ENCODE measurements around the gene MAP3K5.

MAP3K5 gene

DNA sequence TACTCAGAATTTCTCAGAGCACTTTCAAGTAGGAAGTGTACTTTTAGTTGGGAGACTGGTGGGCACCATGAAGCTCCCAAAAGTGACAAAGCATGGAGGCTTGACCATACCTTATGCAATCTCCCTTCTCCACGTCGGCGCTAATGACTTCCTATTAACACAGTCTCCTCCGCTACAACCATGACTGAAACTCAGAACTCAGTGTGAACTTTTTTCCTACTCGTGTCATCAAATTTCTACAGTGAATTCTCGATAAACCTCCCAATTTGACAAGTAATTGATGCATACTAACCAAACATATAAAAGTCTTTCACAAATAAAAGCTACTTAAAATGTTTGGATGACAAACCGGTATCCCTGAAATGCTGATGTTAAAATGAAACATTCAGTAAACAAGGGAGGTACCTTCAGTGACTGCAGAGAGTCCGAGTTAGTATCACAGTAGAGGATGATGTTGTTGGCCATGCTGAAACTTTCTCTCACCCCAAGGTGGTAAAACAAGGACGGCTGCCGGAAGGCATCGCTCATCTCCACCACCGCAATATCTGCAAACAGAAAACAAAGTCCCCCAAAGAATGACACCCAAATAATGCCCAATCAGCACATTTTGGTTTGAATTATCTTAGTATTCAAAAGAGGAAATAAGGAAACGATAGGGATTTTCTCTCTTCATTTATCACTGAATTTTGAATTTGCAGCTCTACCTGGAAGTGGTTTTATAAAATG lies 72.1 kb downstream of the MAP3K5 start:
- Histone ChIP-seq H3K9ac (ENCODE audit: low read length) (no peak overlapping the region), H3K27me3 (ENCODE audit: low read length) (no peaks in the 10 kb centered on the region), H3K9me2 (replicated peaks; ENCODE audit: insufficient read depth, low read length) (no peaks in the 10 kb centered on the region), H3K9me3 (ENCODE audit: insufficient read depth, low read length) (no peaks in the 10 kb centered on the region), H3F3A (ENCODE audit: insufficient read depth) (no peaks in the 10 kb centered on the region), H4K20me1 (ENCODE audit: low read depth, low read length) (no peaks in the 10 kb centered on the region), H2AFZ (ENCODE audit: low read depth, low read length, severe bottlenecking) (no peak overlapping the region), H3K4me2 (ENCODE audit: low read depth, low read length, poor library complexity, severe bottlenecking) (no peak overlapping the region), H3K36me3 (ENCODE audit: low read length) (no peaks in the 10 kb centered on the region), H3K4me3 (ENCODE audit: insufficient read depth, low read length, poor library complexity, severe bottlenecking) (no peak overlapping the region), H3K27ac (ENCODE audit: low read depth, low read length) (no peak overlapping the region), H3K79me2 (ENCODE audit: insufficient read depth, low read length) (no peaks in the 10 kb centered on the region)
- TF ChIP-seq, protein P1, sequence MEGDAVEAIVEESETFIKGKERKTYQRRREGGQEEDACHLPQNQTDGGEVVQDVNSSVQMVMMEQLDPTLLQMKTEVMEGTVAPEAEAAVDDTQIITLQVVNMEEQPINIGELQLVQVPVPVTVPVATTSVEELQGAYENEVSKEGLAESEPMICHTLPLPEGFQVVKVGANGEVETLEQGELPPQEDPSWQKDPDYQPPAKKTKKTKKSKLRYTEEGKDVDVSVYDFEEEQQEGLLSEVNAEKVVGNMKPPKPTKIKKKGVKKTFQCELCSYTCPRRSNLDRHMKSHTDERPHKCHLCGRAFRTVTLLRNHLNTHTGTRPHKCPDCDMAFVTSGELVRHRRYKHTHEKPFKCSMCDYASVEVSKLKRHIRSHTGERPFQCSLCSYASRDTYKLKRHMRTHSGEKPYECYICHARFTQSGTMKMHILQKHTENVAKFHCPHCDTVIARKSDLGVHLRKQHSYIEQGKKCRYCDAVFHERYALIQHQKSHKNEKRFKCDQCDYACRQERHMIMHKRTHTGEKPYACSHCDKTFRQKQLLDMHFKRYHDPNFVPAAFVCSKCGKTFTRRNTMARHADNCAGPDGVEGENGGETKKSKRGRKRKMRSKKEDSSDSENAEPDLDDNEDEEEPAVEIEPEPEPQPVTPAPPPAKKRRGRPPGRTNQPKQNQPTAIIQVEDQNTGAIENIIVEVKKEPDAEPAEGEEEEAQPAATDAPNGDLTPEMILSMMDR (IDR thresholded peaks at IDR 0.05; ENCODE audit: insufficient read depth, low read length, poor library complexity, severe bottlenecking), result no peak
- TF ChIP-seq EZH2phosphoT487 (conservative IDR thresholded peaks at IDR 0.05; ENCODE audit: low read length), result no peak

GRCh38 chr6:136719280-136720044 lies 72.8 kb downstream of the MAP3K5 start:
- Histone ChIP-seq H3K4me2 (ENCODE audit: low read depth, low read length, poor library complexity, severe bottlenecking) (no peak overlapping the region), H2AFZ (ENCODE audit: low read depth, low read length, severe bottlenecking) (no peak overlapping the region), H3K4me3 (ENCODE audit: insufficient read depth, low read length, poor library complexity, severe bottlenecking) (no peak overlapping the region), H3K9ac (ENCODE audit: low read length) (no peak overlapping the region), H3K27ac (ENCODE audit: low read depth, low read length) (no peak overlapping the region), H3K9me2 (replicated peaks; ENCODE audit: insufficient read depth, low read length) (no peaks in the 10 kb centered on the region), H3K36me3 (ENCODE audit: low read length) (no peaks in the 10 kb centered on the region), H3F3A (ENCODE audit: insufficient read depth) (no peaks in the 10 kb centered on the region), H3K79me2 (ENCODE audit: insufficient read depth, low read length) (no peaks in the 10 kb centered on the region), H3K9me3 (ENCODE audit: insufficient read depth, low read length) (no peaks in the 10 kb centered on the region), H3K27me3 (ENCODE audit: low read length) (no peaks in the 10 kb centered on the region), H4K20me1 (ENCODE audit: low read depth, low read length) (no peaks in the 10 kb centered on the region)
- no peak for TF ChIP-seq EZH2phosphoT487 (conservative IDR thresholded peaks at IDR 0.05; ENCODE audit: low read length)
- TF ChIP-seq, protein P1 (IDR thresholded peaks at IDR 0.05; ENCODE audit: insufficient read depth, low read length, poor library complexity, severe bottlenecking), result no peak

DNA sequence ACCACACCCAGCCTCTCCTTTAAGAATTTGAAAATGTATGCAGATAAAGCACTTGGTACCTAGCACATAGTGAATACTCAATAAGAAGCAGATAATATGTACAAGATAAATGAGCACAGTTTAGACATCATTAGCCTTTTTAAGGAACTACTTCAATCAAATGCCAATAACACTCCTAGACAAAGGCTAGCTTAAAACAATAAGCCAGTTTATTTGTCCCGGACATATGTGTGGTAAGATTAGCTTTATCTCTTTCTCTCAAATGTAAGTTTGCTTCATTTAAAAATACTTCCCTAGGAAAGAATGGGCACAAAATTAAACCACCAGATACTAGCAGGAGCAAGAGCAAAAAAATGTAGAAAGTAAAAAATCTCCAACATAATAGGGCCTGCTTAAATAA lies 73.8 kb downstream of the MAP3K5 start:
- Histone ChIP-seq H3F3A (ENCODE audit: insufficient read depth) (no peaks in the 10 kb centered on the region), H3K79me2 (ENCODE audit: insufficient read depth, low read length) (no peaks in the 10 kb centered on the region), H3K9me3 (ENCODE audit: insufficient read depth, low read length) (no peaks in the 10 kb centered on the region), H4K20me1 (ENCODE audit: low read depth, low read length) (no peaks in the 10 kb centered on the region), H3K9ac (ENCODE audit: low read length) (no peak overlapping the region), H3K36me3 (ENCODE audit: low read length) (no peaks in the 10 kb centered on the region), H3K27ac (ENCODE audit: low read depth, low read length) (no peak overlapping the region), H3K9me2 (replicated peaks; ENCODE audit: insufficient read depth, low read length) (no peaks in the 10 kb centered on the region), H3K4me2 (ENCODE audit: low read depth, low read length, poor library complexity, severe bottlenecking) (no peak overlapping the region), H3K4me3 (ENCODE audit: insufficient read depth, low read length, poor library complexity, severe bottlenecking) (no peak overlapping the region), H2AFZ (ENCODE audit: low read depth, low read length, severe bottlenecking) (no peak overlapping the region), H3K27me3 (ENCODE audit: low read length) (no peaks in the 10 kb centered on the region)
- TF ChIP-seq, protein P1 (IDR thresholded peaks at IDR 0.05; ENCODE audit: insufficient read depth, low read length, poor library complexity, severe bottlenecking), result no peak
- no peak for TF ChIP-seq EZH2phosphoT487 (conservative IDR thresholded peaks at IDR 0.05; ENCODE audit: low read length)
